GM23338 (cell line): ENCODE data around the gene MAGI3. TPM values are rescaled to one million over a fixed set of nuclear protein-coding genes. Genes with fewer than 3 reads are reported as not detected.

Source experiments
- ATAC-seq: fragments of 200-7000 bp; cut with Tn5 transposase; 3 replicates; pipeline ENCODE4 v1.9.1; 2020
- DNase-seq: peaks from one replicate; pipeline ENCODE4 v3.0.0-alpha.2; 2015; ENCODE audit warnings: low spot score
- H2AFZ ChIP-seq: fragments of 200-600 bp; sonication (generic); 2 replicates; pipeline ENCODE4 v1.8.0; 2016; ENCODE audit warnings: antibody characterized with exemption, mild to moderate bottlenecking, moderate library complexity
- H3F3A ChIP-seq: fragments of 200-600 bp; sonication (generic); replicated peaks from 2 replicates; pipeline ENCODE4 v1.8.0; 2017; ENCODE audit warnings: antibody characterized with exemption, mixed run types, low read depth
- H3K27ac ChIP-seq: fragments of 200-600 bp; sonication (generic); 2 replicates; pipeline ENCODE4 v1.6.1; 2016; ENCODE audit warnings: low read depth
- H3K27me3 ChIP-seq: fragments of 200-600 bp; sonication (generic); 2 replicates; pipeline ENCODE4 v1.8.0; 2016; ENCODE audit warnings: mild to moderate bottlenecking, mixed run types, moderate library complexity; ENCODE audit not compliant: insufficient read depth
- H3K36me3 ChIP-seq: fragments of 200-600 bp; sonication (generic); 2 replicates; pipeline ENCODE4 v1.8.0; 2016; ENCODE audit warnings: mild to moderate bottlenecking; ENCODE audit not compliant: insufficient read depth
- H3K4me1 ChIP-seq: fragments of 200-600 bp; sonication (generic); 2 replicates; pipeline ENCODE4 v1.8.0; 2016; ENCODE audit warnings: mild to moderate bottlenecking, moderate library complexity; ENCODE audit not compliant: insufficient read depth
- H3K4me2 ChIP-seq: fragments of 200-600 bp; sonication (generic); 2 replicates; pipeline ENCODE4 v1.7.1; 2017; ENCODE audit warnings: mixed run types
- H3K4me3 ChIP-seq: fragments of 200-600 bp; sonication (generic); 2 replicates; pipeline ENCODE4 v1.6.1; 2016; ENCODE audit warnings: mixed run types
- H3K79me2 ChIP-seq: fragments of 200-600 bp; sonication (generic); replicated peaks from 2 replicates; pipeline ENCODE4 v1.8.0; 2017; ENCODE audit warnings: mild to moderate bottlenecking; ENCODE audit not compliant: insufficient read depth
- H3K9me2 ChIP-seq: fragments of 200-600 bp; sonication (generic); 2 replicates; pipeline ENCODE4 v1.8.0; 2017; ENCODE audit not compliant: insufficient read depth
- H4K20me1 ChIP-seq: fragments of 200-600 bp; sonication (generic); replicated peaks from 2 replicates; pipeline ENCODE4 v1.8.0; 2017; ENCODE audit warnings: mild to moderate bottlenecking; ENCODE audit not compliant: insufficient read depth
- H3K27ac Mint-ChIP-seq: 2 replicates; pipeline ENCODE4 v1.8.0; 2020; ENCODE audit warnings: inconsistent platforms, mild to moderate bottlenecking, moderate library complexity, mixed read lengths
- H3K27me3 Mint-ChIP-seq: 3 replicates; pipeline ENCODE4 v1.8.0; 2022; ENCODE audit warnings: low read depth, mild to moderate bottlenecking, moderate library complexity, mixed read lengths, inconsistent platforms; ENCODE audit not compliant: insufficient read depth, poor library complexity
- H3K36me3 Mint-ChIP-seq: 3 replicates; pipeline ENCODE4 v1.8.0; 2021; ENCODE audit warnings: low read depth, mild to moderate bottlenecking, inconsistent platforms, moderate library complexity, mixed read lengths
- H3K4me1 Mint-ChIP-seq: 3 replicates; pipeline ENCODE4 v1.8.0; 2020; ENCODE audit warnings: mild to moderate bottlenecking, inconsistent platforms, mixed read lengths
- H3K4me3 Mint-ChIP-seq: 3 replicates; pipeline ENCODE4 v1.8.0; 2021; ENCODE audit warnings: moderate library complexity, mild to moderate bottlenecking, inconsistent platforms, mixed read lengths
- H3K9me3 Mint-ChIP-seq: 3 replicates; pipeline ENCODE4 v1.8.0; 2020; ENCODE audit warnings: moderate library complexity, mild to moderate bottlenecking, inconsistent platforms, mixed read lengths
- CREB1 ChIP-seq: fragments of 250-450 bp; sonication (Bioruptor Pico); IDR thresholded peaks from 2 replicates; pipeline ENCODE4 v1.5.0; 2020; ENCODE audit warnings: low read depth, mild to moderate bottlenecking, moderate library complexity
- CTCF ChIP-seq, 2 experiments: fragments of 200-600 bp in 1 of 2; sonication (generic) in 1 of 2; conservative IDR thresholded peaks; 2 replicates each; pipeline versions ENCODE4 v1.5.1 to v1.6.1; 2016 to 2017; ENCODE audit warnings: antibody characterized with exemption in 2 of 2, low read depth in 2 of 2, mild to moderate bottlenecking in 2 of 2, moderate library complexity in 1 of 2
- ETS1 ChIP-seq: IDR thresholded peaks from 2 replicates; pipeline ENCODE4 v1.6.1; 2016; ENCODE audit warnings: antibody characterized with exemption
- NANOG ChIP-seq: IDR thresholded peaks from 2 replicates; pipeline ENCODE4 v1.6.1; 2016; ENCODE audit warnings: antibody characterized with exemption, borderline replicate concordance
- POLR2AphosphoS5 ChIP-seq: IDR thresholded peaks from 2 replicates; pipeline ENCODE4 v1.6.1; 2016; ENCODE audit warnings: antibody characterized with exemption, low read depth
- REST ChIP-seq: IDR thresholded peaks from one replicate; pipeline ENCODE4 v1.6.1; 2018; ENCODE audit warnings: antibody characterized with exemption; ENCODE audit not compliant: unreplicated experiment
- ZNF462 ChIP-seq: fragments of 250-450 bp; sonication (Bioruptor Pico); IDR thresholded peaks from 2 replicates; pipeline ENCODE4 v1.5.0; 2020; ENCODE audit warnings: mild to moderate bottlenecking, moderate library complexity
- polyA plus RNA-seq: library from polyadenylated mRNA; unstranded; fragments of >200 nt; fragmentation: Nextera tagmentation; extraction: Ambion mirVana; gene quantifications from 2 replicates; pipeline ENCODE4 v1.2.1, GENCODE V29; 2016
- total RNA-seq: library from RNA; depleted of rRNA; stranded (reverse); fragments of >200 nt; shearing (Covaris generic); gene quantifications from 2 replicates; pipeline ENCODE4 v1.2.3, GENCODE V29; 2014

The MAGI3 gene
- total and polyA plus RNA-seq, 2 experiments from 2014 or later: 3.9 to 10.0 TPM

- Histone ChIP-seq H3K4me3 (no peak overlapping the region), H2AFZ (no peak overlapping the region), H3K4me2 (no peak overlapping the region), H3K9me2 (no peaks in the 10 kb centered on the region), H3K36me3 (no peaks in the 10 kb centered on the region), H3K4me1 (peaks cover 5% of the 10 kb centered on the region; the same call in 1 of the 2 replicates), H4K20me1 (no peaks in the 10 kb centered on the region), H3K79me2 (no peaks in the 10 kb centered on the region), H3K27ac (no peak overlapping the region; the same call in 1 of the 2 replicates), H3F3A (no peaks in the 10 kb centered on the region), H3K27me3 (no peaks in the 10 kb centered on the region)
- Mint-ChIP-seq H3K9me3 (no peaks in the 10 kb centered on the region), H3K4me1 (peaks cover 7% of the 10 kb centered on the region; the same call in 2 of the 3 replicates), H3K36me3 (peaks cover 29% of the 10 kb centered on the region; the same call in 2 of the 3 replicates), H3K27ac (peak overlapping the region; percentile 68), H3K4me3 (no peak overlapping the region), H3K27me3 (peaks cover 2% of the 10 kb centered on the region)
- TF ChIP-seq CREB1 (CRISPR knock-in tag) (no peak), NANOG (no peak), ZNF462 (CRISPR knock-in tag) (no peak), CTCF (conservative IDR thresholded peaks at IDR 0.05; ENCODE audit: low read depth in 2 of 2) (no peak), ETS1 (no peak), POLR2AphosphoS5 (no peak), REST (no peak)
- ATAC-seq (peak; percentile 89), DNase-seq (peak; percentile 63)
Observed at GRCh38 chr1:113701429-113701828, 311.1 kb downstream of the MAGI3 start.
